ELF-1 (cell line): Measurements from ENCODE around the gene STK33.
"Not testable (repeated sequence)": the region's sequence is repeated elsewhere in the genome, so short reads cannot be mapped to it uniquely, and the experiment has no call there.

Experiments used
- DNase-seq: peaks from one replicate; pipeline ENCODE4 v3.0.0-alpha.2; 2016; ENCODE audit warnings: low read depth, low spot score

The STK33 gene

GRCh38 chr11:8544807-8545206, 49.2 kb downstream of the STK33 start:
- no peak for DNase-seq

- no peak for DNase-seq
These were observed 50.8 kb downstream of the STK33 start for GRCh38 chr11:8543278-8543677.

GRCh38 chr11:8541448-8541847, 52.6 kb downstream of the STK33 start:
- no peak for DNase-seq

- no peak for DNase-seq
These were observed 60.7 kb downstream of the STK33 start for GRCh38 chr11:8533332-8533731.

GRCh38 chr11:8532475-8532874, 61.6 kb downstream of the STK33 start:
- DNase-seq: no peak

GRCh38 chr11:8531982-8532381, 62.0 kb downstream of the STK33 start:
- no peak for DNase-seq

- peak; percentile 15 for DNase-seq
These were observed 62.7 kb downstream of the STK33 start for GRCh38 chr11:8531312-8531711.

GRCh38 chr11:8527939-8528338, 66.1 kb downstream of the STK33 start:
- DNase-seq: no peak

- DNase-seq: no peak
These were observed 70.6 kb downstream of the STK33 start for GRCh38 chr11:8523396-8523795.

- no peak for DNase-seq
These were observed 81.5 kb downstream of the STK33 start for GRCh38 chr11:8512547-8512946.

- no peak for DNase-seq
These were observed 90.1 kb downstream of the STK33 start for GRCh38 chr11:8503910-8504364.

- DNase-seq: no peak
These were observed 92.2 kb downstream of the STK33 start for GRCh38 chr11:8501836-8502235.

- DNase-seq: no peak
These were observed 105.6 kb downstream of the STK33 start for GRCh38 chr11:8488395-8488794.

- DNase-seq: no peak
These were observed 106.8 kb downstream of the STK33 start for GRCh38 chr11:8487261-8487660.

GRCh38 chr11:8484251-8484650, 109.8 kb downstream of the STK33 start:
- DNase-seq: no peak

- no peak for DNase-seq
These were observed 113.2 kb downstream of the STK33 start for GRCh38 chr11:8480858-8481257.

GRCh38 chr11:8477680-8478079, 116.3 kb downstream of the STK33 start:
- no peak for DNase-seq

GRCh38 chr11:8477151-8477550, 116.9 kb downstream of the STK33 start:
- DNase-seq: no peak

- DNase-seq: not testable (repeated sequence)
These were observed 126.2 kb downstream of the STK33 start for GRCh38 chr11:8467806-8468205.

GRCh38 chr11:8467356-8467755, 126.7 kb downstream of the STK33 start:
- DNase-seq: not testable (repeated sequence)

GRCh38 chr11:8466884-8467283, 127.1 kb downstream of the STK33 start:
- DNase-seq: peak; percentile 42

GRCh38 chr11:8459711-8460399, 134.2 kb downstream of the STK33 start:
- no peak for DNase-seq

- peak; percentile 17 for DNase-seq
These were observed 151.7 kb downstream of the STK33 start for GRCh38 chr11:8442301-8442700.

- DNase-seq: no peak
These were observed 153.4 kb downstream of the STK33 start for GRCh38 chr11:8440649-8441048.
